HG03280 (cell line): ENCODE measurements around the gene FOXO3.
A peak's percentile ranks its signal among the peaks of the same experiment; 100 is the strongest.

ENCODE experiments used
- ATAC-seq: cut with Tn5 transposase; IDR thresholded peaks from one replicate; pipeline ENCODE4 v1.9.1; 2021; ENCODE audit warnings: mild to moderate bottlenecking, moderate library complexity; ENCODE audit not compliant: unreplicated experiment

The FOXO3 gene

GRCh38 chr6:108594151-108594550, 33.4 kb downstream of the FOXO3 start:
- no peak for ATAC-seq

GRCh38 chr6:108594640-108595039, 33.9 kb downstream of the FOXO3 start:
- no peak for ATAC-seq

- ATAC-seq = no peak
Observed at GRCh38 chr6:108596956-108597355, 36.2 kb downstream of the FOXO3 start.

- ATAC-seq = peak; percentile 34
Observed at GRCh38 chr6:108597572-108598304, 37.0 kb downstream of the FOXO3 start.

GRCh38 chr6:108598305-108598863, 37.7 kb downstream of the FOXO3 start:
- peak; percentile 79 for ATAC-seq

- ATAC-seq = no peak
Observed at GRCh38 chr6:108604156-108604555, 43.4 kb downstream of the FOXO3 start.

- no peak for ATAC-seq
Observed at GRCh38 chr6:108606250-108606690, 45.6 kb downstream of the FOXO3 start.

- no peak for ATAC-seq
Observed at GRCh38 chr6:108608453-108609275, 47.9 kb downstream of the FOXO3 start.

GRCh38 chr6:108609276-108609769, 48.6 kb downstream of the FOXO3 start:
- no peak for ATAC-seq

GRCh38 chr6:108610270-108610839, 49.6 kb downstream of the FOXO3 start:
- ATAC-seq = no peak

GRCh38 chr6:108610957-108611586, 50.4 kb downstream of the FOXO3 start:
- ATAC-seq = no peak

- ATAC-seq = no peak
Observed at GRCh38 chr6:108612852-108613251, 52.1 kb downstream of the FOXO3 start.

GRCh38 chr6:108616544-108616943, 55.8 kb downstream of the FOXO3 start:
- ATAC-seq = no peak

GRCh38 chr6:108616973-108617372, 56.3 kb downstream of the FOXO3 start:
- ATAC-seq = no peak

GRCh38 chr6:108618623-108619152, 58.0 kb downstream of the FOXO3 start:
- peak; percentile 62 for ATAC-seq

- peak; percentile 33 for ATAC-seq
Observed at GRCh38 chr6:108619431-108620197, 58.9 kb downstream of the FOXO3 start.

- no peak for ATAC-seq
Observed at GRCh38 chr6:108621117-108621516, 60.4 kb downstream of the FOXO3 start.

- ATAC-seq = no peak
Observed at GRCh38 chr6:108622641-108623298, 62.1 kb downstream of the FOXO3 start.

GRCh38 chr6:108623995-108624394, 63.3 kb downstream of the FOXO3 start:
- ATAC-seq = no peak
